ENCODE data around the gene LTK.

DNA sequence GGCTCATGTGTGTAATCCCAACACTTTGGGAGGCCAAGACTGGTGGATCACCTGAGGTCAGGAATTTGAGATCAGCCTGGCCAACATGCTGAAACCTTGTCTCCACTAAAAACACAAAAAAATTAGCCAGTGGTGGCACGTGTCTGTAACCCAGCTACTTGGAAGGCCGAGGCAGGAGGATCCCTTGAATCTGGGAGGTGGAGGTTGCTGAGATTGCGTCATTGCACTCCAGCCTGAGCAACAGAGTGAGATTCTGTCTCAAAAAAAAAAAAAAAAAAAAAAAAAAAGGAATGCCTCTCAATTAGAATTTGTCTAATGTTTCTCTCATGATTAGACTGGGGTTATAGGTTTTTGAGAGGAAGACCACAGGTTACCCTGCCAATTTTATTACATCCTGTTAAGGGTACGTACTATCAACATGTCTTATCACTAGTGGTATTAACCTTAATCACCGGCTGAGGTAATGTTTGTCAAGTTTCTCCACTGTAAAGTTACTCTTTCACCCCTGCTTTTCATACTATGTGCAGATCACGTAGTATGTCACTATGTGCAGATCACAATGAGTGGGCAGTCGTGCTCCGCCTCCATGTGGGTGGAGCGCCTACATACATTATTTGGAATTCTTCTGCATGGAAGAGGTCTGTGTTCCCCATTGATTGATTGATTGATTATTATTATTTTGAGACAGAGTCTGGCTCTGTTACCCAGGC lies 36.6 kb upstream of the LTK start:
- TF ChIP-seq, protein P1, sequence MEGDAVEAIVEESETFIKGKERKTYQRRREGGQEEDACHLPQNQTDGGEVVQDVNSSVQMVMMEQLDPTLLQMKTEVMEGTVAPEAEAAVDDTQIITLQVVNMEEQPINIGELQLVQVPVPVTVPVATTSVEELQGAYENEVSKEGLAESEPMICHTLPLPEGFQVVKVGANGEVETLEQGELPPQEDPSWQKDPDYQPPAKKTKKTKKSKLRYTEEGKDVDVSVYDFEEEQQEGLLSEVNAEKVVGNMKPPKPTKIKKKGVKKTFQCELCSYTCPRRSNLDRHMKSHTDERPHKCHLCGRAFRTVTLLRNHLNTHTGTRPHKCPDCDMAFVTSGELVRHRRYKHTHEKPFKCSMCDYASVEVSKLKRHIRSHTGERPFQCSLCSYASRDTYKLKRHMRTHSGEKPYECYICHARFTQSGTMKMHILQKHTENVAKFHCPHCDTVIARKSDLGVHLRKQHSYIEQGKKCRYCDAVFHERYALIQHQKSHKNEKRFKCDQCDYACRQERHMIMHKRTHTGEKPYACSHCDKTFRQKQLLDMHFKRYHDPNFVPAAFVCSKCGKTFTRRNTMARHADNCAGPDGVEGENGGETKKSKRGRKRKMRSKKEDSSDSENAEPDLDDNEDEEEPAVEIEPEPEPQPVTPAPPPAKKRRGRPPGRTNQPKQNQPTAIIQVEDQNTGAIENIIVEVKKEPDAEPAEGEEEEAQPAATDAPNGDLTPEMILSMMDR (IDR thresholded peaks at IDR 0.05): no peak
- no peak for TF ChIP-seq POLR2A (IDR thresholded peaks at IDR 0.05)

All from thyroid gland (tissue), 4 donors.